GM21447 (cell line): ENCODE measurements around the gene SLBP.

Source experiments
- ATAC-seq: cut with Tn5 transposase; IDR thresholded peaks from one replicate; pipeline ENCODE4 v1.9.1; 2021; ENCODE audit not compliant: unreplicated experiment

Gene SLBP

DNA sequence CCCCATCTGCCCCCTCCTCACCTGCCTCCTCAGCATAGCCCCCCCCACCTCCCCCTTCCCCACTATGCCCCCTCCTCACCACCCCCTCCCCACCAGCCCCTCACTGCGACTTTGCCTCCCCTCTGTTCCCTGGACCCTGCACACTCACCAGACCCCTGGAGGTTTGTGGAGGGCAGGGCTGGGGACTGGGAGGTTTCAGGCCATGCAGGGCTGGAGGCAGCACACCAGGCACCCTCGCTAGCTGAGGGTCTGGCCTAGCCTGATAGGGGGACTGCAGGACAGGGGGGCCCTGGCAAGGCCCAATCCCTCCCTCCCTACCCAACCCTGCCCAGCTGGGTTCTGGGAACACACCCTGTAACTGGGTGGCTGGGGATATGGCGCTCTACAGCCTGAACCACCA, 37.3 kb upstream of the SLBP start:
- no peak for ATAC-seq

DNA sequence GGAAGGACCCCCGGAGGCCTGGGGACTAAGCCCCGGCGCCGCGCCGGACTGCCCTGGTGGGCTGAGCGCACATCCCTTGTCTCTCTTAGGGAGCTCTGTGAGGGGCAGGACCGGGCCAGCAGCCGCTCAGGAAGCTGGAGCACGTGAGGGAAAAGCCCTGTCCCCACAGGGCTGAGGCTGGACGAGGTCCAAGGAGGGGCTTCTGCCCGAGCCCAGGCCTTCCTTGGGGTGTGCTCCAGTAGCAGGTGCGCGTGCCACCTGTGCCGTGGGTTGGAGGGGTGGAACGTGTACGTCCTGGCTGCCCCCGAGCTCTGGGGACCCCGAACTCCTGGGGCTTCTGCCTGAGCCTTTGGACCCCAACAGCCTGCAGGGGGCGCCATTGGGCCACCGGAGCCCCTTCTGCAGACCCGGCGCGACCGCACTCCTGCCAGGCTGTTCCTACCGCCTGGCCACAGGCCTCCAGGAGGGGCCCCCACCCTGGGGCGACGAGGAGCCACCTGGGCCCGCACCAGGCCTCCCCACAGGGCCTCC, 36.4 kb upstream of the SLBP start:
- no peak for ATAC-seq

DNA sequence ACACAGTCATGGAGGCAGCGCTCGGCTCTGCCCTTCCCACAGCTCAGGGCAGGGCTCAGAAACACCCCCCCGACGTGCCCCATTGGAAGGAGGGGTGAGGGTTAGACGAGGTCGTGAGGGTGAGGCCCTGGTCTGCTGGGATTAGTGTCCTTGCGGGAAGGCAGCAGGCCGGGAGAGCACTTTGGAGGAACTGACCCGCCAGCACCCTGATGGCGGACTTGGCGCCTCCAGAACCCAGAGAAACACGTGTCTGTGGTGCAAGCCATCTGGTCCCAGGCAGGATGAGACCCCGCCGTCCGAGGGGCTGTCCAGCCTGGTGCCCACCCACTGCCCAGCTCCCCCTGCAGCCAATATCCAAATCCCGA, 35.5 kb upstream of the SLBP start:
- no peak for ATAC-seq

DNA sequence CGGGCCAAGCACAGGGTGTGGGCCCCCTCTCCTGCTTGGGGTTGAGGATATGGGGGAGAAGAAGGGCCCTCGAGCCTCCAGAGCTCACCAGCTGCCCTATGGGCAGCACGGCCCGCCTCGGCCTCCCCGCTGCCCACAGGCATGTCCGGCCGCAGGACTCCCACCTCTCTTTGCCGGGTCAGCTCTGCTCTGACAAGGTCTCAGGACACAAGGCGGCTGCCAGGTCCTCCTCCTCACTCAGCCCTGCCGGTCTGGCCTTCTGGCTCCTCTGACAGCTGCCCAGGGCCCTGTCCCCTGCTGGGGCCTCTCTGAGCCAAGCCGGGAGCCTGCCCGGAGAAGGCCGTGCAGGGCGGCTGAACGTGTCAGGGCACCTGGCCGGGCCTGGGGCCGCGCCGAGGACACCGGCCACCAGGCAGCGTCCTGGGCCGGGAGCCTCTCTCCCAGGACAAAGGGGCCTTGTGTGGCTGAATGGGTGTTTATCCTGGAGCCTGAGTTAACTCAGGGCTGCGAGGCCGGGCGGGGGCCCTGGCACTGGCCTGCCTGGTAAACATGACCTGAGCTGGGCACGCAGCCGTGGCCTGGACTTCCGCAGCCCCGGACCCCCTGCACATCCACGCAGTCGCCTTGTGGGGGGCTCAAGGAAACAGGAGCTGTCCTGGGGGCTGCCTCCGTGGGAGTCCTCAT, 34.9 kb upstream of the SLBP start:
- no peak for ATAC-seq

DNA sequence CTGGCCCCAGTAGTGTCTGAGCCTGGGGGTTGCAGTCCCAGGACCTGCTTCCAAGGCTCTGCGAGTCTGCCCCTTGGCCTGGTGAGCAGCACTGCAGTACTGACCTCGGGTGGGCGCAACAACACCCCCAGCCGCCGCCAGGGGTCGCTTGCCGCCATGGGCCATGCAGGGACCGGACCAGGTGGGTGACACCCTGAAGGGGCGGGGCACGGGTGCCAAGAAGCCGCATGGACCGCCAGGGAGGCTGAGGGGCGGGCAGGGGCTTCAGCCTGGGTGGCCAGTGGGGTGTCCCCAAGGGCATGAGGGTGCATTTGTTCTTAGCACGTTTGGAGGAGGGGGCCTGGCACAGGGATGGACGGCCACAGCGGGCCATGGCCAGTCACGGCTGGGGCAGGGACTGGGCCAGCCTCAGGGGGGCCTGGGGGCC, 34.2 kb upstream of the SLBP start:
- ATAC-seq = peak; percentile 62

DNA sequence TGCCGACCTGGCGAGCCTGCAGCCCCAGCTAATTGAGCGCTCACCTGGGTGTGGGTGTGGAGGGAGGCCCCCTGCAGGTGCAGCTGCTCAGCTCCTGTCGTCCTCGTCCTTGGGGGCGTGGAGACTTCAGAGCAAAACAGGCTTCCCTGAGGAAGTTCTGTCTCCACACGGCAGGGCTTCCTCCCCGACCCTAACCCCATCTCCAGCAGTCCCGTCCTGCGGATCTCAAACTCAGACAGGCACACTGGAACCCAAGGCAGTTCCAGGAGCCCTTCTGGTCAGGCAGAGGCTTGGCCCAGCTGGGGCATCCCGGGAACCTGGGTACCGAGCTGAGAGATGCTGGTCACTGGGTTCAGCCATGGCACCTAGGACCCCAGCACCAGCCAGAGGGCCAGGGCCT, 33.6 kb upstream of the SLBP start:
- no peak for ATAC-seq

DNA sequence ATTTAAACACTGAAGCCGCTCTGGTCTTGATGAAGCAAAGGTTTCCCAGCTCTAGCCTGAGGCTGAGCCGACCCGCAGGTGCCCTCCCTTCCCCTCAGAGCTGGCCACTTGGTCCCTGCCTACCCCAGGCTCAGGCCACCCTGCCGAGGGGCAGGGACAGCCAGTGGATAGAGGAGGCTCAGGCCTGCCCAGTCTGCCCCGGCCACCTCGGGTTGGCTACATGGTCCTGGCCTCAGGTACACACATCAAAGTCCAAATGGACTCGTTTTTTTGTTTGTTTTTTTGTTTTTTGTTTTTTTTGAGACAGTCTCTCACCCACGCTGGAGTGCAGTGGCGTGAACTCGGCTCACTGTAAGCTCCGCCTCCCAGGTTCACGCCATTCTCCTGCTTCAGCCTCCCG, 33.0 kb upstream of the SLBP start:
- ATAC-seq = no peak

DNA sequence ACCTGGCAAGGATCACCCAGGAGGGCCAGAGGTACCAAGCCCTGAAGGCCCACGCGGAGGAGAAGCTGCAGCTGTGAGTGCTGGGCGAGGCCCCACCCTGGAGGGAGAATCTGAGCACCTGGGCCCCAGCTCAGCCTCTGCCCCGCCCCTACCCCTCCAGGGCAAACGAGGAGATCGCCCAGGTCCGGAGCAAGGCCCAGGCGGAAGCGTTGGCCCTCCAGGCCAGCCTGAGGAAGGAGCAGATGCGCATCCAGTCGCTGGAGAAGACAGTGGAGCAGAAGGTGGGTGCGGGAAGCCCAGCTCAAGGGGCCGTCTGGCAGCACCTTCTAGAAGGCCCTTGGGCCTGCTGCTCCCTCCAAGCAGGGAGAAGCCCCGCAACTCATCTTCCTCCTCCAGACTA, 32.4 kb upstream of the SLBP start:
- no peak for ATAC-seq

DNA sequence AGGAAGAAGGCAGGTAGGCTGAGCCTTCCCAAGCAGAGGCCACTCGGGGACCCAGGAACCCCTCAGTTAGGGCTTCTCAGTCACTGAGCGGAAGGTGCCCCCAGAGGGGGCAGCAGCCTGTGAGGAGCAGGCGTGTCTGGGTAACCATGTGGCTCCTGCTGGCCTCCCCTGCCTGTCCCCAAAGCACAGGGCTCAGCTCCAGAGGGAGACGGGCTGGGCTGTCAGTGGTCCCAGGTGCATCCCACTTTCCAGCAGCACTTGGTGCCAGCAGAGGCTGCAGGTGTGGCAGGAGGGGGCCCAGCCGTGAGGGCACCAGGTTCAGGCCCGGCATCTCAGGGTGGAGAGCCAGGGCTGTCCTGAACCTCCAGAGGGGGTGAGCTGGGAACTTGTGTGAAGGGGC, 31.9 kb upstream of the SLBP start:
- no peak for ATAC-seq

DNA sequence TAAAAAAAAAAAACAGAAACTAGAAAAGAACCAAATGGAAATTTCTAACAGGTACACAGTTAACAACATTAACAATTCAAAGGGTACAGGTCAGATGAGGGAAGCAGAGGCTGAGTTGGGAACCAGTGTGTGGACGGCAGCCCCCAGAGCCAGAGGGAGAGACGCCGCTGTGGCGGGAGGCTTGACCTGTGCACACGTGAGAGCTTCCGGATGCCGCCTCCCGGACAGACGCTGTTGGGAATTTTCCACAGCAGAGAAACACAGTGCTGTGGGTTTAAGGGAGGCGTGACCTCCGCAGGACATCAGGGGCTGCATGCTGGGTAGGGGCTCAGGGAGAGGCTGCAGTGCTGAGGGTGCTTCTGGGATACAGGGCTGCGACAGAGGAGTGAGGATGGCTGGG, 31.4 kb upstream of the SLBP start:
- ATAC-seq = no peak

DNA sequence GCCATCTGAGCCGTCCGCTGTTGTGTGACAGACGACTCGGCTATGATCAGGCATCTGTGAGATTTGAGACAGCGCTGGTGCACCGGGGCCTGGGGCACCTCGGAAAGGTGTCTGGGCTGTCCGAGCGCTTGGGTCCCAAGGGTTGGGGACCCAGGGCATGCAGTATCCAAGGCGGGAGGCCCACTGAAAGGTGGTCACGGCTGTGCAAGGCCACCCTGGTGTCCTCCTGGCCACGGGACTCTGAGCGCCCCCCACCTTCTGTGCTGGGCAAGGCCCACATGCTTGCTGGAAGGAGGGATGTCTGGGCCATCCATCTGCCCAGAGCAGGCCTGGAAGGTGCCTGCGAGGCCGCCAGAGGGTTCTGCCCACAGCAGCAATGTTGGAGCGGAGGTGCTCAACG, 29.1 kb upstream of the SLBP start:
- ATAC-seq = no peak

DNA sequence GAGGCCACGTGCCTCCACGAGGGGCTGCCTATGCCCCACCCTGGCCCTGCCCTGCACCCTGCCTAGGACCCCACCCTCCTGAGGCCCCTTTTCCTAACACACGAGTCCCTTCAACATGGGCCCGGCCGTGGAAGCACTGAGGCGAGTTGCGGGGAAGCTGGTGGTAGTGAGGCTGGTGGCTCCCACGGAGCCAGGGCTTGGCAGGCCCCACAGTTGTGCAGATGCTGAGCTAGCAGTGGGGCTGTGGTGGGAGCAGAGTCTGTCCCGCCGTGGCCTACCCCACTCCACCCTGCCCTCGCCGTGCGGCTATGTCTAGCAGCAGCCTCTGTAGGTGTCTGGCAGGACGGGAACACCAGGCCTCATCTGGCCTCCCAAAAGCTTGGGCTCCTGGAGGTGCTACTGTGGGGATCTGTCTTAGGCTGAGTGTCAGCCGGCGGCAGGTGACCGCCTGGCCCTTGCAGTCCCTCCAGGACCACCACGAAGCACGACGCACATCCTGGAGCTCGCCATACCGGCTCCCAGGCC, 28.0 kb upstream of the SLBP start:
- ATAC-seq = no peak

DNA sequence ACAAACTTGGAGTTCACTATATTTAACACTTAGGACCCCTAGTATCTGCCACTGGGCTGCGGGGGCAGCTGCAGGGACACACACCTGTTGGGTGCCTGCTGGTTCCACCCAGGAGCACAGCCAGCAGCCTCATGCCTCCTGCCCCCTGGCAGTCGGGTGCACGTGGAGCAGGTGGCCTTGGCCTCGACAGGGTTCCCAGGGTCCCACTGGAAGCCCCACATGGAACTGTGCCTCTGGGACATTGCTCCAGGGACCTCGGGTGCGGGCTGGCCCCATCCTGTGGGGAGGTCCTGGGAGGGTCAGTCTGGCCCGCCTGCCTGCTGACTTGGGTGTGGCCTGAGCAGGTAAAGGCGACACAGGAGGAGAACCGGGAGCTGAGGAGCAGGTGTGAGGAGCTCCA, 27.2 kb upstream of the SLBP start:
- ATAC-seq = no peak

DNA sequence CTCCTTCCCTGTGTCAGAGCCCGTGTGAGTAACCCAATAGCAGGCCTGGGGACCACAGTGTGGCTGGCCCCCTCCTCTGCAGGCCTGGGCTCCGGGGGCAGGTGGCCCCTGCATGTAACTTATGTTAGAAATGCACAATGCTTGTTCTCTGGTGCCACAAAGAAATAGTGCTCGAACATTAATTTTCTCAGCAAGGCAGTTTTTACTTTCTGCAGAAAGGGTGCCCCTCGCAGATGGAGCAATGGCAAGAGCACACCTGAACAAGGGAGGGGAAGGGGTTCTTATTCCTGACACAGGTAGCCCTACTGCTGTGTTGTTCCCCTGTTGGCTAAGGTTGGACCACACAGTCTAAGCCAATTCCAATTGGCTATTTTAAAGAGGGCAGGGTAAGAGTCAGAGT, 26.3 kb upstream of the SLBP start:
- no peak for ATAC-seq

DNA sequence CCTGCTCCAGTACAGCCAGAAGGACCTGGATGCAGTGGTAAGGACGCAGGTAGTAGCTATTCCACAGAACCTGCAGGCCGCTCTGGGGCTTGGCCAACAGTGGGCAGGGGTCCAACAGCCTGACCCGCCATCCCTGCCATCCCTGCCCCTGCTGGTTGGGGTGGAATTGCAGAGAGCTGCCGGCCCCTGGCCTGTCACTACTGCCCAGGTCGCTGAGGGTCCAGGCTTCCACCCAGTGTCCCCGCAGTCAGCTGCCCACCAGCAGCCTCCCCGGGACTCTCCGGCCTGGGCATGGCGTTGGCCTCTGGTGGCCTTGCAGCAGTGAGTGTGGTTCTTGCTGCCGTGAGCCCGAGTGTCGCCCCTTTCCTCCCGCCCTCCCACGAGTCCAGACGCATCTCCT, 25.5 kb upstream of the SLBP start:
- ATAC-seq = no peak

DNA sequence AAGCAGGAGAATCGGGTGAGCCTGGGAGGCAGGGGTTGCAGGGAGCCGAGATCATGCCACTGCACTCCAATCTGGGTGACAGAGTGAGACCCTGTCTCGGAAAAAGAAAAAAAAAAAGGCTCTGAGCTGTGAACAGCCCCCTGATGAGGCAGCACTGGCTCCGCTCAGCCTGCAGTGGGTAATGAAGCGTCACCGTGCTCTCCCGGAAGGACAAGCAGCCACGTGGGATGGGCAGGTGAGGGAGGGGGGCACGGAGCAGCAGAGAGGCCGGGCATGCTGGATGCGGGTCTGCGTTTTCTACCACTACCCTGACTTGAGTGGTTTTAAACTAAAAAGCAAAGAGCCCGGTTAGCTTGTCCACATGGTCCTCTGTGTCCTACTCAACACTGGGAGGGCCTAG, 24.7 kb upstream of the SLBP start:
- ATAC-seq = no peak

DNA sequence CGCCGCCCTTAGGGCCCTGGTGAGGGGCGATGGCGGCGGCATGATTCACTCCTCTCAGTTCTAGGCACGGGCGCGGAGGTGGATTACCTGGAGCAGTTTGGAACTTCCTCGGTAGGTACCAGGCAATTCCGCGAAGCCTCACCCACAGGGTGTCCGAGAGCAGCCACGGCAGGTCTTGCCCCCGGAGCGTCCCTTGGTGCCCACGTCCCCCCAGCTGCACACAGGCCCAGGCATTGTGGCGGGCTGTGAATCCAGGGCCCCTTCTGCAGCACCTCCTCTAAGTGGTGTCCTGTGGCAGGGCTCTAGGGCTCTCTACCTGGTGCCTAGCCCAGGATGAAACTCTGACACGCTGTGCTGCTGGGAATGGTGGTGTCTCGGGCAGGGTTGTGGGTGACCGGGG, 23.1 kb upstream of the SLBP start:
- no peak for ATAC-seq

DNA sequence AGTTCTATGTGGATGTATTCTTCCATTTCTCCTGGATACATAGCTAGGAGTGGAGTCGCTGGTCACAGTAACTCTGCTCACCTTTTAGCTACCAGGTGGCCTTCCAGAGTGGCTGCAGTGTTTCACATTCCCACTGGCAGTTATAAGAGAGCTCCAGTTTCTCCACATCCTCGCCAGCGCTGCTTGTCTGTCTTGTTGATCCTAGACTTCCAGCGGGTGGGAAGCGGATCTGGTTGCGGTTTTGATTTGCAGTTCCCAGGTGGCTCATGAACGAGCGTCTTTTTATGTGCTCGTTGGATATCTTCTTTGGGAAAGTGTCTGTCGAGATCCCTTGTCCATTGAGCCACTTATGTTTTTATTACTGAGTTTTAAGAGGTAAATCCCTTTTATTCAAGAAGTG, 20.8 kb upstream of the SLBP start:
- ATAC-seq = no peak

DNA sequence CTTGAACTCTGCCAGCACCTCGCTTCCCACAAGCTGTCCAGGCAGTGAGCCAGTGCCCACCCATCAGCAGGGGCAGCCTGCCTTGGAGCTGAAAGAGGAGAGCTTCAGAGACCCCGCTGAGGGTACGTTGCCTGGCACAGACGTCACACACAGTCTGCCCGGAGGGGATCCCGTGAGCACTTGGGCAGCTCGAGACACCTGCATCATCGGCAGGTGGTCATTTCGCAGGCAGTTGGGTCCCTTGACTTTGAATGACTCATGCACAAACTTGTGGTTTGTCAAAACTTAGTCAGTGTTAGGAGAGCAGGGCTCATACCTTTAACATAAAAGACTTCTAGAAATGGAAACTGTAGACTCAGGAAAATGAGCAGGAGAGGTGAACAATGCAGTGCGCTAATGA, 19.1 kb upstream of the SLBP start:
- no peak for ATAC-seq

DNA sequence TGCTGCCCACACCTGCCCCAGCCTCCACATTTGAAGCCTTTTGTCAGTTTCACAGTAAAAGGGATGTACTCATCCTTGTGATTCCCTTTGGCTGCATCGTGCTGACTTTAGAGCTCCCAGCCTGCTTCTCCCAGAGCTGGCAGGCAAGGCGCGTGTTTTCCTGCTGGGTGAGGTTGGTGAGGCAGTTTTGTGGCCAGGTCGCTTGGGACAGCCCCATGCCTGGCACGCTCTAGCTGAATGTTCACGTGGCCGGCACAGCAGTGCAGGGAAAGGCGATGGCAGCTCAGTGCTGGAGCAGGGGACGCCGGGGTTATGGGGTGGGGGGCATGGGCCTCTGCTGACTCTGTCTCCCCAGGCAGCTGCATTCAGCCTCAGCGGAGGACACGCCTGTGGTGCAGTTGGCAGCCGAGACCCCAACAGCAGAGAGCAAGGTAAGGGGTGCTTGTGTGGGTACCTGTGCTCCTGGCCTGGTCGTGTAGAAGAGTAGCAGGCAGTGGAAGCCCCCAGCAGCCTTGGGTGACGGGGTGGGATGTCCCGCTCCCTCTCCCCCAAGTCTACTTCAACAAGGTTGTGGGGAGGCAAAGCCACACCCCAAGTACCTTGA, 18.5 kb upstream of the SLBP start:
- no peak for ATAC-seq

DNA sequence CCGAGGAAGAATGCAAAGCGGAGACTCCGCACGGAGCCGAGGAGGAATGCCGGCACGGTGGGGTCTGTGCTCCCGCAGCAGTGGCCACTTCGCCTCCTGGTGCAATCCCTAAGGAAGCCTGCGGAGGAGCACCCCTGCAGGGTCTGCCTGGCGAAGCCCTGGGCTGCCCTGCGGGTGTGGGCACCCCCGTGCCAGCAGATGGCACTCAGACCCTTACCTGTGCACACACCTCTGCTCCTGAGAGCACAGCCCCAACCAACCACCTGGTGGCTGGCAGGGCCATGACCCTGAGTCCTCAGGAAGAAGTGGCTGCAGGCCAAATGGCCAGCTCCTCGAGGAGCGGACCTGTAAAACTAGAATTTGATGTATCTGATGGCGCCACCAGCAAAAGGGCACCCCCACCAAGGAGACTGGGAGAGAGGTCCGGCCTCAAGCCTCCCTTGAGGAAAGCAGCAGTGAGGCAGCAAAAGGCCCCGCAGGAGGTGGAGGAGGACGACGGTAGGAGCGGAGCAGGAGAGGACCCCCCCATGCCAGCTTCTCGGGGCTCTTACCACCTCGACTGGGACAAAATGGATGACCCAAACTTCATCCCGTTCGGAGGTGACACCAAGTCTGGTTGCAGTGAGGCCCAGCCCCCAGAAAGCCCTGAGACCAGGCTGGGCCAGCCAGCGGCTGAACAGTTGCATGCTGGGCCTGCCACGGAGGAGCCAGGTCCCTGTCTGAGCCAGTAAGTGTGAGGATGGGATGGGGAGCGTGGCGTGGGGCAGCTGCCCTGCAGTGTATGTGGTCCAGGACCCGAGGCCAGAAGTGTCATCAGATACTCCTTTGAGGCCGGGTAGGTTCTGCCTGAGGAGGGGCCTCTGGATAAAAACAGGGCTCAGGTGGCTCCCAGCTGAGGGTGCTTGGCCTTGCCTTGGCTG, 16.2 kb upstream of the SLBP start:
- no peak for ATAC-seq
